ENCODE measurements around the gene PTPRN2.

The PTPRN2 gene

DNA sequence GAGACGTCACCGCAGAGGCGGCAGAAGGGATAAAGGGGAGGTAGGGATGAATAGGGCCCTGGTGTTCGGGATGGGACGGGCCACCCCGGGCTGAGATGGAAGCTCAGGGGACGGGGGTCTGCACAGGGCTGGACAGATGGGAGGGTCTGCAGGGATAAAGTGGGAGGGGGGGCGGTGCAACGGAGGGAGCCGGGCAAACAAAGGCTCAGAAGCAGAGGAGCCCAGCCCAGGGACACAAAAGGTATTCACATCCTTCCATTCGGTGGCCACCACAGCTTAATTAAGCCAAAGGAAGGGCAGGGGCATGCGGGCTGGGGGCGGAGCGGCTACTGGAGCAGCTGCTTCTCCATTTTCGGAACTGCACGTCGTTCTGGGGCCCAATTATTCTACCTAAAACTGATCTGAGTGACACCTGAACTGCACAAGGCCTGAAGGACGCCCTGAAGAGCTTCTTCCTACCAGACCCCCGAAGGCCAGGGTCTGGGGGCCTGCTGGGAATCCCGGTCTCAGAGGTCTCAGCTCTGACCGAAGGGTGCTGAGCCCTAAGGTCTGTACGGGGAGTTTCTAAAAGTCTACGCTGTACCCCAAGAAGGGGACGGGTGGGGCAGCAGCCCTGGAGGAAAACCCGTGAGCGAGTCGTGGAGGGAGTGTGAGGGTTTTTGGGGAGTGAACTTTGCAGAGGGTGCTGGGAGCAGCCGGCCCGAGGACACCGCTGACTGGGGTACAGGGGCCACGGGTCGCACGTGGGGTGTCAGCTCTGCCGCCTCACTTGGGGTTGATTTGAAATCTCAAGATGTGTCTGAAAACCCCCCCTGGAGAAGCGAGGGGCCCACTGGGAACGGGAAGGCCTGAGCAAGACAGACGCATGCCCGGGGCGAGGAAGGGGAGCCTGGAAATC is 916.0 kb downstream of the PTPRN2 start:
- Histone ChIP-seq H3K4me1 (ENCODE audit: control insufficient read depth in 2 of 2, insufficient read depth in 1 of 2, low read depth in 1 of 2, low read length in 2 of 2) (peaks cover 33 to 47% of the 10 kb centered on the region in 2 donors), H3K36me3 (replicated peaks in 1 of 2; ENCODE audit: control insufficient read depth in 2 of 2, insufficient read depth in 2 of 2, low read length in 2 of 2) (peaks cover 23 to 97% of the 10 kb centered on the region in 2 donors), H2BK15ac (ENCODE audit: low read length) (peak overlapping the region; percentile 94), H3K18ac (ENCODE audit: low read length) (peak overlapping the region; percentile 99), H3K79me1 (ENCODE audit: low read depth, low read length) (peaks cover 21% of the 10 kb centered on the region), H3K23ac (ENCODE audit: low read depth, low read length, poor library complexity) (peak overlapping the region; percentile 31), H3K27me3 (ENCODE audit: control insufficient read depth in 3 of 3, insufficient read depth in 3 of 3, low read depth in 1 of 3, low read length in 3 of 3) (peaks cover 0 to 1% (median 0%) of the 10 kb centered on the region in 3 experiments), H3K9me3 (replicated peaks in 1 of 2; ENCODE audit: control insufficient read depth in 2 of 2, insufficient read depth in 1 of 2, low read depth in 1 of 2, low read length in 2 of 2) (no peaks in the 10 kb centered on the region), H2BK120ac (ENCODE audit: low read depth, low read length) (peak overlapping the region; percentile 74), H3K9ac (ENCODE audit: low read depth, low read length, poor library complexity) (peak overlapping the region; percentile 30), H3K27ac (replicated peaks; ENCODE audit: low read length) (peak overlapping the region; percentile 90), H3K4me2 (ENCODE audit: insufficient read depth, low read length, poor library complexity, severe bottlenecking) (peak overlapping the region; percentile 31), H4K8ac (ENCODE audit: low read depth, low read length) (no peak overlapping the region), H4K91ac (ENCODE audit: low read depth, low read length, poor library complexity) (no peak overlapping the region), H3K4me3 (ENCODE audit: low read length in 2 of 2) (no peak overlapping the region), H2BK12ac (ENCODE audit: low read length) (peak overlapping the region; percentile 82), H2AK5ac (ENCODE audit: low read depth, low read length) (peak overlapping the region; percentile 97), H3K14ac (ENCODE audit: low read length) (no peak overlapping the region), H2BK5ac (ENCODE audit: low read length) (peak overlapping the region; percentile 70), H3K4ac (ENCODE audit: low read length) (peak overlapping the region; percentile 86), H2AFZ (ENCODE audit: low read length) (no peak overlapping the region)
- peak; percentile 73 for DNase-seq (ENCODE audit: low spot score)
- no CpG with 5 or more reads among the region's 39 CpGs for WGBS, 2 donors (ENCODE audit: extremely low coverage in 2 of 2, insufficient read length in 2 of 2, insufficient replicate concordance in 1 of 2)

- Histone ChIP-seq H3K27ac (replicated peaks; ENCODE audit: low read length) (peak overlapping the region; percentile 90), H3K14ac (ENCODE audit: low read length) (no peak overlapping the region), H3K79me1 (ENCODE audit: low read depth, low read length) (peaks cover 16% of the 10 kb centered on the region), H3K36me3 (replicated peaks in 1 of 2; ENCODE audit: control insufficient read depth in 2 of 2, insufficient read depth in 2 of 2, low read length in 2 of 2) (peaks cover 23 to 97% of the 10 kb centered on the region in 2 donors), H4K91ac (ENCODE audit: low read depth, low read length, poor library complexity) (no peak overlapping the region), H3K9ac (ENCODE audit: low read depth, low read length, poor library complexity) (peak overlapping the region; percentile 30), H3K23ac (ENCODE audit: low read depth, low read length, poor library complexity) (no peak overlapping the region), H4K8ac (ENCODE audit: low read depth, low read length) (no peak overlapping the region), H3K4ac (ENCODE audit: low read length) (no peak overlapping the region), H2AFZ (ENCODE audit: low read length) (no peak overlapping the region), H3K9me3 (replicated peaks in 1 of 2; ENCODE audit: control insufficient read depth in 2 of 2, insufficient read depth in 1 of 2, low read depth in 1 of 2, low read length in 2 of 2) (no peaks in the 10 kb centered on the region), H2BK12ac (ENCODE audit: low read length) (no peak overlapping the region), H2AK5ac (ENCODE audit: low read depth, low read length) (peak overlapping the region; percentile 87), H2BK120ac (ENCODE audit: low read depth, low read length) (peak overlapping the region; percentile 74), H3K4me1 (ENCODE audit: control insufficient read depth in 2 of 2, insufficient read depth in 1 of 2, low read depth in 1 of 2, low read length in 2 of 2) (peaks cover 33 to 43% of the 10 kb centered on the region in 2 donors), H3K4me2 (ENCODE audit: insufficient read depth, low read length, poor library complexity, severe bottlenecking) (peak overlapping the region; percentile 31), H3K4me3 (ENCODE audit: low read length in 2 of 2) (no peak overlapping the region), H3K18ac (ENCODE audit: low read length) (peak overlapping the region; percentile 95), H3K27me3 (ENCODE audit: control insufficient read depth in 3 of 3, insufficient read depth in 3 of 3, low read depth in 1 of 3, low read length in 3 of 3) (peaks cover 0 to 2% (median 0%) of the 10 kb centered on the region in 3 experiments), H2BK5ac (ENCODE audit: low read length) (no peak overlapping the region), H2BK15ac (ENCODE audit: low read length) (no peak overlapping the region)
- DNase-seq (ENCODE audit: low spot score) = peak; percentile 44
- no CpG with 5 or more reads among the region's 22 CpGs for WGBS, 2 donors (ENCODE audit: extremely low coverage in 2 of 2, insufficient read length in 2 of 2, insufficient replicate concordance in 1 of 2)
These were observed 916.9 kb downstream of the PTPRN2 start for GRCh38 chr7:157670490-157671357.

GRCh38 chr7:157669768-157670351 is 917.8 kb downstream of the PTPRN2 start:
- H4K8ac ChIP-seq (ENCODE audit: low read depth, low read length) = no peak overlapping the region
- peak overlapping the region; percentile 75 for H3K14ac ChIP-seq (ENCODE audit: low read length)
- no peaks in the 10 kb centered on the region for H3K9me3 ChIP-seq (replicated peaks in 1 of 2; ENCODE audit: control insufficient read depth in 2 of 2, insufficient read depth in 1 of 2, low read depth in 1 of 2, low read length in 2 of 2)
- H2BK5ac ChIP-seq (ENCODE audit: low read length) = no peak overlapping the region
- H3K4me1 ChIP-seq (ENCODE audit: control insufficient read depth in 2 of 2, insufficient read depth in 1 of 2, low read depth in 1 of 2, low read length in 2 of 2) = peaks cover 32 to 38% of the 10 kb centered on the region in 2 donors
- H2BK120ac ChIP-seq (ENCODE audit: low read depth, low read length) = no peak overlapping the region
- H3K4ac ChIP-seq (ENCODE audit: low read length) = no peak overlapping the region
- peak overlapping the region; percentile 94 for H2AK5ac ChIP-seq (ENCODE audit: low read depth, low read length)
- no peak overlapping the region for H2BK12ac ChIP-seq (ENCODE audit: low read length)
- H3K18ac ChIP-seq (ENCODE audit: low read length) = peak overlapping the region; percentile 99
- no peak overlapping the region for H3K4me3 ChIP-seq (ENCODE audit: low read length in 2 of 2)
- H3K23ac ChIP-seq (ENCODE audit: low read depth, low read length, poor library complexity) = peak overlapping the region; percentile 69
- peak overlapping the region; percentile 78 for H3K9ac ChIP-seq (ENCODE audit: low read depth, low read length, poor library complexity)
- no peak overlapping the region for H4K91ac ChIP-seq (ENCODE audit: low read depth, low read length, poor library complexity)
- peaks cover 19 to 97% of the 10 kb centered on the region in 2 donors for H3K36me3 ChIP-seq (replicated peaks in 1 of 2; ENCODE audit: control insufficient read depth in 2 of 2, insufficient read depth in 2 of 2, low read length in 2 of 2)
- H3K79me1 ChIP-seq (ENCODE audit: low read depth, low read length) = peaks cover 19% of the 10 kb centered on the region
- peak overlapping the region; percentile 23 for H3K4me2 ChIP-seq (ENCODE audit: insufficient read depth, low read length, poor library complexity, severe bottlenecking)
- no CpG with 5 or more reads among the region's 33 CpGs for WGBS, 2 donors (ENCODE audit: extremely low coverage in 2 of 2, insufficient read length in 2 of 2, insufficient replicate concordance in 1 of 2)
- peak overlapping the region; percentile 77 for H2BK15ac ChIP-seq (ENCODE audit: low read length)
- H3K27me3 ChIP-seq (ENCODE audit: control insufficient read depth in 3 of 3, insufficient read depth in 3 of 3, low read depth in 1 of 3, low read length in 3 of 3) = peaks cover 0 to 2% (median 0%) of the 10 kb centered on the region in 3 experiments
- H3K27ac ChIP-seq (replicated peaks; ENCODE audit: low read length) = peak overlapping the region; percentile 90
- no peak overlapping the region for H2AFZ ChIP-seq (ENCODE audit: low read length)
- peak; percentile 18 for DNase-seq (ENCODE audit: low spot score)
